IMR-90 (cell line): Measurements from ENCODE around the gene STX7. TPM values are rescaled to one million over a fixed set of nuclear protein-coding genes. Genes with fewer than 3 reads are reported as not detected.

Experiments
- ATAC-seq: fragments of 200-7000 bp; cut with Tn5 transposase; 2 replicates; pipeline ENCODE4 v1.9.1; 2020; ENCODE audit warnings: low read depth, mild to moderate bottlenecking, moderate library complexity
- BruUV-seq: library from RNA; stranded (reverse); fragments of 400-500 nt; replicated peaks from 2 replicates; lab custom pipeline; 2021; lab: Mats Ljungman, UMichigan
- CTCF ChIA-PET: fragments of 300-600 bp; formaldehyde crosslinking; extraction: SDS; loops from one replicate; lab custom pipeline; 2021; ENCODE audit warnings: antibody characterized with exemption; lab: Yijun Ruan, JAX
- POLR2A ChIA-PET: fragments of 300-600 bp; sonication (Branson Sonifier 250); formaldehyde crosslinking; loops from one replicate; lab custom pipeline; 2022; ENCODE audit warnings: antibody characterized with exemption; ENCODE audit not compliant: unreplicated experiment; lab: Charles Lee
- DNase-seq: peaks from one replicate; pipeline ENCODE4 v3.0.0; 2013
- H2AFZ ChIP-seq: replicated peaks from 2 replicates; pipeline ENCODE3; 2013; ENCODE audit warnings: low read length, mild to moderate bottlenecking; ENCODE audit not compliant: poor library complexity
- H2AK5ac ChIP-seq: 2 replicates; pipeline ENCODE4 v1.6.1; 2013; ENCODE audit warnings: low read depth, low read length, inconsistent platforms
- H2AK9ac ChIP-seq: replicated peaks from 2 replicates; pipeline ENCODE3; 2013; ENCODE audit warnings: mild to moderate bottlenecking, low read depth, low read length, moderate library complexity; ENCODE audit not compliant: poor library complexity
- H2BK120ac ChIP-seq: 2 replicates; pipeline ENCODE4 v1.6.1; 2013; ENCODE audit warnings: low read depth, low read length, inconsistent platforms
- H2BK15ac ChIP-seq: 3 replicates; pipeline ENCODE4 v1.6.1; 2013; ENCODE audit warnings: low read depth, low read length, inconsistent platforms
- H2BK20ac ChIP-seq: 2 replicates; pipeline ENCODE4 v1.6.1; 2013; ENCODE audit warnings: low read depth, mild to moderate bottlenecking, inconsistent platforms, low read length, moderate library complexity
- H2BK5ac ChIP-seq: 2 replicates; pipeline ENCODE4 v1.6.1; 2013; ENCODE audit warnings: mild to moderate bottlenecking, low read depth, low read length, inconsistent platforms; ENCODE audit not compliant: poor library complexity, severe bottlenecking
- H3K14ac ChIP-seq: replicated peaks from 2 replicates; pipeline ENCODE4 v1.6.1; 2013; ENCODE audit warnings: low read depth, low read length, inconsistent platforms
- H3K18ac ChIP-seq: 2 replicates; pipeline ENCODE4 v1.6.1; 2013; ENCODE audit warnings: low read depth, low read length, control low read depth
- H3K23ac ChIP-seq: 2 replicates; pipeline ENCODE4 v1.6.1; 2013; ENCODE audit warnings: low read depth, low read length, inconsistent platforms
- H3K27ac ChIP-seq: 2 replicates; pipeline ENCODE4 v1.5.1; 2013; ENCODE audit warnings: mild to moderate bottlenecking, control low read depth, low read length; ENCODE audit not compliant: insufficient read depth
- H3K27me3 ChIP-seq: 2 replicates; pipeline ENCODE4 v1.6.1; 2013; ENCODE audit warnings: low read length; ENCODE audit not compliant: control insufficient read depth, insufficient read depth
- H3K36me3 ChIP-seq: 2 replicates; pipeline ENCODE4 v1.6.1; 2013; ENCODE audit warnings: low read length, mixed read lengths; ENCODE audit not compliant: control insufficient read depth, insufficient read depth
- H3K4ac ChIP-seq: 2 replicates; pipeline ENCODE4 v1.6.1; 2013; ENCODE audit warnings: low read depth, low read length, inconsistent platforms
- H3K4me1 ChIP-seq: 2 replicates; pipeline ENCODE4 v1.6.1; 2013; ENCODE audit warnings: low read length, mixed read lengths; ENCODE audit not compliant: control insufficient read depth, insufficient read depth
- H3K4me2 ChIP-seq: 2 replicates; pipeline ENCODE4 v1.6.1; 2013; ENCODE audit warnings: low read depth, mild to moderate bottlenecking, control low read depth, low read length, moderate library complexity
- H3K4me3 ChIP-seq: 2 replicates; pipeline ENCODE4 v1.5.1; 2013; ENCODE audit warnings: low read depth, mild to moderate bottlenecking, control low read depth, low read length, moderate library complexity; ENCODE audit not compliant: insufficient read depth
- H3K56ac ChIP-seq: 2 replicates; pipeline ENCODE4 v1.6.1; 2013; ENCODE audit warnings: low read length, inconsistent platforms; ENCODE audit not compliant: insufficient read depth; ENCODE audit errors: extremely low read depth
- H3K79me1 ChIP-seq, 2 experiments: 2 replicates each; pipeline ENCODE4 v1.6.1; 2013; ENCODE audit warnings: low read length in 2 of 2, inconsistent platforms in 1 of 2, low read depth in 1 of 2
- H3K9ac ChIP-seq: 2 replicates; pipeline ENCODE4 v1.6.1; 2013; ENCODE audit warnings: low read depth, low read length, control low read depth
- H3K9me1 ChIP-seq: 2 replicates; pipeline ENCODE4 v1.6.1; 2013; ENCODE audit warnings: low read length, inconsistent platforms; ENCODE audit not compliant: insufficient read depth
- H3K9me3 ChIP-seq: 2 replicates; pipeline ENCODE4 v1.6.1; 2013; ENCODE audit warnings: low read length; ENCODE audit not compliant: control insufficient read depth, insufficient read depth
- H4K20me1 ChIP-seq: 2 replicates; pipeline ENCODE4 v1.6.1; 2013; ENCODE audit warnings: low read length, inconsistent platforms; ENCODE audit not compliant: insufficient read depth
- H4K5ac ChIP-seq: 2 replicates; pipeline ENCODE4 v1.6.1; 2013; ENCODE audit warnings: mild to moderate bottlenecking, low read depth, low read length, control low read depth
- H4K8ac ChIP-seq, 2 experiments: 2 replicates each; pipeline ENCODE4 v1.6.1; 2013; ENCODE audit warnings: low read depth in 2 of 2, low read length in 2 of 2, control low read depth in 1 of 2, inconsistent platforms in 1 of 2
- H4K91ac ChIP-seq: 2 replicates; pipeline ENCODE4 v1.6.1; 2013; ENCODE audit warnings: low read depth, low read length, inconsistent platforms; ENCODE audit not compliant: insufficient read depth
- BHLHE40 ChIP-seq: fragments of 150-350 bp; IDR thresholded peaks from 2 replicates; pipeline ENCODE4 v1.6.1; 2016; ENCODE audit warnings: mild to moderate bottlenecking, low read depth, low read length
- CEBPB ChIP-seq: IDR thresholded peaks from 2 replicates; pipeline ENCODE4 v1.6.1; 2012; ENCODE audit warnings: low read depth, low read length, improper control_type of control experiment
- CHD1 ChIP-seq: IDR thresholded peaks from 2 replicates; pipeline ENCODE4 v1.6.1; 2012; ENCODE audit warnings: low read depth, low read length, improper control_type of control experiment
- FOS ChIP-seq: fragments of 150-350 bp; IDR thresholded peaks from 2 replicates; pipeline ENCODE4 v1.6.1; 2016; ENCODE audit warnings: low read depth, low read length
- MAFK ChIP-seq: IDR thresholded peaks from 2 replicates; pipeline ENCODE4 v1.6.1; 2012; ENCODE audit warnings: low read depth, low read length, improper control_type of control experiment
- MAZ ChIP-seq: IDR thresholded peaks from 2 replicates; pipeline ENCODE4 v1.6.1; 2012; ENCODE audit warnings: low read depth, mild to moderate bottlenecking, low read length, improper control_type of control experiment, moderate library complexity, borderline replicate concordance
- MXI1 ChIP-seq: IDR thresholded peaks from 2 replicates; pipeline ENCODE4 v1.6.1; 2012; ENCODE audit warnings: low read depth, mild to moderate bottlenecking, low read length, moderate library complexity, borderline replicate concordance
- NFE2L2 ChIP-seq: fragments of 150-350 bp; IDR thresholded peaks from 2 replicates; pipeline ENCODE4 v1.6.1; 2016; ENCODE audit warnings: low read depth, mild to moderate bottlenecking, low read length
- POLR2A ChIP-seq: IDR thresholded peaks from 2 replicates; pipeline ENCODE4 v1.6.1; 2012; ENCODE audit warnings: mild to moderate bottlenecking, low read depth, low read length
- RAD21 ChIP-seq: IDR thresholded peaks from 2 replicates; pipeline ENCODE4 v1.6.1; 2012; ENCODE audit warnings: low read length, improper control_type of control experiment
- RCOR1 ChIP-seq: IDR thresholded peaks from 2 replicates; pipeline ENCODE4 v1.6.1; 2012; ENCODE audit warnings: mild to moderate bottlenecking, low read length, improper control_type of control experiment; ENCODE audit not compliant: insufficient replicate concordance
- RFX5 ChIP-seq: IDR thresholded peaks from 2 replicates; pipeline ENCODE4 v1.8.0; 2012; ENCODE audit warnings: low read depth, mild to moderate bottlenecking, low read length, moderate library complexity
- SMC3 ChIP-seq: fragments of 150-350 bp; IDR thresholded peaks from 2 replicates; pipeline ENCODE4 v1.6.1; 2016; ENCODE audit warnings: low read depth, mild to moderate bottlenecking, antibody characterized with exemption, low read length, moderate library complexity
- WGBS, 2 experiments: methylation state at CpG; one replicate each; pipeline versions ENCODE4 v1.1.5 to v1.1.7; 2013; ENCODE audit warnings: missing lambda C conversion rate in 2 of 2; ENCODE audit not compliant: insufficient read length in 1 of 2; ENCODE audit errors: extremely low coverage in 2 of 2; 5-methylcytosine and 5-hydroxymethylcytosine counted together
- dilution Hi-C: fragments of 300-500 bp; cut with HindIII; formaldehyde crosslinking; loops from one replicate; pipeline ENCODE4 v1.14.3; 2018; ENCODE audit warnings: low sequenced_read_pairs; ENCODE audit not compliant: unreplicated experiment
- in situ Hi-C: fragments of 300-500 bp; cut with MboI; formaldehyde crosslinking; loops from 3 replicates; pipeline ENCODE4 v1.14.3; 2019; ENCODE audit warnings: low sequenced_read_pairs, inconsistent platforms, mixed read lengths
- intact Hi-C: fragments of 100-400 bp; cut with micrococcal nuclease; formaldehyde crosslinking; loops from 2 replicates; pipeline ENCODE4 v1.10.0; 2022
- polyA plus RNA-seq, 3 experiments: library from polyadenylated mRNA; depleted of rRNA; stranded (reverse); fragments of >200 nt; gene quantifications; 2 replicates each; pipeline ENCODE4 v1.2.3, GENCODE V29; 2012; ENCODE audit warnings: low replicate concordance in 1 of 3
- total RNA-seq: library from RNA; depleted of rRNA; stranded (reverse); fragments of >200 nt; gene quantifications from 2 replicates; pipeline ENCODE4 v1.2.3, GENCODE V29; 2012
- TF ChIP-seq, protein P1 (sequence below): fragments of 150-350 bp; IDR thresholded peaks from 2 replicates; pipeline ENCODE4 v1.6.1; 2016; ENCODE audit warnings: low read depth, mild to moderate bottlenecking, low read length, moderate library complexity, borderline replicate concordance
- TF ChIP-seq, protein P2 (sequence below): fragments of 150-350 bp; IDR thresholded peaks from 2 replicates; pipeline ENCODE4 v1.6.1; 2017; ENCODE audit warnings: mild to moderate bottlenecking, antibody characterized with exemption, low read length, low read depth
- TF ChIP-seq, protein P3 (sequence below): conservative IDR thresholded peaks from 2 replicates; pipeline ENCODE4 v1.5.1; 2012; ENCODE audit warnings: mild to moderate bottlenecking, low read depth, low read length, improper control_type of control experiment

Gene STX7
- total and polyA plus RNA-seq, 2 of the 4 experiments (the other 2 are of a cell fraction), result 16.5 to 35.1 TPM

DNA sequence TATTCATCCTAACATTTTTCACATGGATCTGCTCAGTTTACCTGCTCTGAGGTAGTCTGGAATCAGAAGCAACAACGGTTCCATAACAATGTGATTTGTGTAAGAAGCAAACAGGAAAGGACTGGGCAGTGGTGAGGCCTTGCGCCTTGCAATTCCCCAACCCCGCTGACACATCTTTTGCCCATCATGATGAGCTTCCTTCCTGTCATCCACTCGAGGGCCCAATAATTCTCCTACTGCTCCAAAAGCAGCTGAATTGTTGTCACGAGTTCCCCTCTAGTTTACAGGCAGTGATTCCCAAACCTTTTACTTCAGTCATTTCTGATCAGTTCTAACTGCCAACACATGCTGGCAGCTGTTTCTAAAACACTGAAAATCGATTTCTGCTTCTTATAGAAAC is 22.9 kb downstream of the STX7 start:
- H2BK5ac ChIP-seq, result no peak overlapping the region
- CTCF ChIA-PET, result no interaction called here
- no peak overlapping the region for H2BK15ac ChIP-seq
- H3K4ac ChIP-seq, result no peak overlapping the region
- H4K8ac ChIP-seq, result no peak overlapping the region
- no peak overlapping the region for H4K5ac ChIP-seq
- H3K27ac ChIP-seq, result no peak overlapping the region
- no peak overlapping the region for H3K14ac ChIP-seq
- H3K9ac ChIP-seq, result no peak overlapping the region
- no peak overlapping the region for H2AK5ac ChIP-seq
- H3K4me2 ChIP-seq, result no peak overlapping the region
- peaks cover 17% of the 10 kb centered on the region for H3K9me1 ChIP-seq
- H3K56ac ChIP-seq, result no peak overlapping the region
- no peaks in the 10 kb centered on the region for H3K9me3 ChIP-seq
- BruUV-seq, result no TSS peak
- ATAC-seq (no peak), DNase-seq (no peak)
- no peak overlapping the region for H4K91ac ChIP-seq
- H3K18ac ChIP-seq, result no peak overlapping the region
- dilution Hi-C loops, result loop anchor here (25.0 kb wide), 1 partner anchor 203 kb away; no protein-coding TSS in a partner anchor
- H2BK120ac ChIP-seq, result no peak overlapping the region
- H2AK9ac ChIP-seq, result no peak overlapping the region
- H3K23ac ChIP-seq, result no peak overlapping the region
- intact Hi-C loops, result no loop called here
- H2AFZ ChIP-seq, result no peak overlapping the region
- no peaks in the 10 kb centered on the region for H3K4me1 ChIP-seq
- no peaks in the 10 kb centered on the region for H3K27me3 ChIP-seq
- H3K36me3 ChIP-seq, result peaks cover 8% of the 10 kb centered on the region; the same call in 1 of the 2 replicates
- H2BK20ac ChIP-seq, result no peak overlapping the region
- POLR2A ChIA-PET, result no interaction called here
- peaks cover 32 to 47% of the 10 kb centered on the region in 2 experiments for H3K79me1 ChIP-seq
- H4K20me1 ChIP-seq, result peaks cover 21% of the 10 kb centered on the region
- no peak overlapping the region for H3K4me3 ChIP-seq
- TF ChIP-seq MAFK, result no peak
- no peak for TF ChIP-seq RAD21
- no peak for TF ChIP-seq RCOR1
- TF ChIP-seq, protein P1, sequence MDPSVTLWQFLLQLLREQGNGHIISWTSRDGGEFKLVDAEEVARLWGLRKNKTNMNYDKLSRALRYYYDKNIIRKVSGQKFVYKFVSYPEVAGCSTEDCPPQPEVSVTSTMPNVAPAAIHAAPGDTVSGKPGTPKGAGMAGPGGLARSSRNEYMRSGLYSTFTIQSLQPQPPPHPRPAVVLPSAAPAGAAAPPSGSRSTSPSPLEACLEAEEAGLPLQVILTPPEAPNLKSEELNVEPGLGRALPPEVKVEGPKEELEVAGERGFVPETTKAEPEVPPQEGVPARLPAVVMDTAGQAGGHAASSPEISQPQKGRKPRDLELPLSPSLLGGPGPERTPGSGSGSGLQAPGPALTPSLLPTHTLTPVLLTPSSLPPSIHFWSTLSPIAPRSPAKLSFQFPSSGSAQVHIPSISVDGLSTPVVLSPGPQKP, result no peak
- TF ChIP-seq SMC3, result no peak
- TF ChIP-seq NFE2L2, result no peak
- no peak for TF ChIP-seq CEBPB
- TF ChIP-seq, protein P2, sequence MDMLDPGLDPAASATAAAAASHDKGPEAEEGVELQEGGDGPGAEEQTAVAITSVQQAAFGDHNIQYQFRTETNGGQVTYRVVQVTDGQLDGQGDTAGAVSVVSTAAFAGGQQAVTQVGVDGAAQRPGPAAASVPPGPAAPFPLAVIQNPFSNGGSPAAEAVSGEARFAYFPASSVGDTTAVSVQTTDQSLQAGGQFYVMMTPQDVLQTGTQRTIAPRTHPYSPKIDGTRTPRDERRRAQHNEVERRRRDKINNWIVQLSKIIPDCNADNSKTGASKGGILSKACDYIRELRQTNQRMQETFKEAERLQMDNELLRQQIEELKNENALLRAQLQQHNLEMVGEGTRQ, result no peak
- no peak for TF ChIP-seq CHD1
- no peak for TF ChIP-seq BHLHE40
- TF ChIP-seq MXI1, result no peak
- TF ChIP-seq FOS, result no peak
- TF ChIP-seq MAZ, result no peak
- TF ChIP-seq RFX5, result no peak
- TF ChIP-seq POLR2A, result no peak
- TF ChIP-seq, protein P3, sequence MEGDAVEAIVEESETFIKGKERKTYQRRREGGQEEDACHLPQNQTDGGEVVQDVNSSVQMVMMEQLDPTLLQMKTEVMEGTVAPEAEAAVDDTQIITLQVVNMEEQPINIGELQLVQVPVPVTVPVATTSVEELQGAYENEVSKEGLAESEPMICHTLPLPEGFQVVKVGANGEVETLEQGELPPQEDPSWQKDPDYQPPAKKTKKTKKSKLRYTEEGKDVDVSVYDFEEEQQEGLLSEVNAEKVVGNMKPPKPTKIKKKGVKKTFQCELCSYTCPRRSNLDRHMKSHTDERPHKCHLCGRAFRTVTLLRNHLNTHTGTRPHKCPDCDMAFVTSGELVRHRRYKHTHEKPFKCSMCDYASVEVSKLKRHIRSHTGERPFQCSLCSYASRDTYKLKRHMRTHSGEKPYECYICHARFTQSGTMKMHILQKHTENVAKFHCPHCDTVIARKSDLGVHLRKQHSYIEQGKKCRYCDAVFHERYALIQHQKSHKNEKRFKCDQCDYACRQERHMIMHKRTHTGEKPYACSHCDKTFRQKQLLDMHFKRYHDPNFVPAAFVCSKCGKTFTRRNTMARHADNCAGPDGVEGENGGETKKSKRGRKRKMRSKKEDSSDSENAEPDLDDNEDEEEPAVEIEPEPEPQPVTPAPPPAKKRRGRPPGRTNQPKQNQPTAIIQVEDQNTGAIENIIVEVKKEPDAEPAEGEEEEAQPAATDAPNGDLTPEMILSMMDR, result no peak
- no CpG with 5 or more reads among the region's 6 CpGs for WGBS, 2 experiments
- in situ Hi-C loops, result loop anchor here (25.0 kb wide), 1 partner anchor 803 kb away; no protein-coding TSS in a partner anchor
